HG03432 (cell line): ENCODE measurements around the gene VLDLR.
"Not testable (repeated sequence)": the region's sequence is repeated elsewhere in the genome, so short reads cannot be mapped to it uniquely, and the experiment has no call there.

Experiments
- ATAC-seq: cut with Tn5 transposase; IDR thresholded peaks from one replicate; pipeline ENCODE4 v1.9.1; 2021; ENCODE audit warnings: mild to moderate bottlenecking, moderate library complexity; ENCODE audit not compliant: unreplicated experiment

The VLDLR gene

GRCh38 chr9:2707256-2707655 is 85.7 kb downstream of the VLDLR start:
- ATAC-seq = not testable (repeated sequence)
